CD4-positive, alpha-beta T cell (primary cell): ENCODE measurements around the gene TOPORS. TPM values are rescaled to one million over a fixed set of nuclear protein-coding genes. Genes with fewer than 3 reads are reported as not detected.
A peak's percentile ranks its signal among the peaks of the same experiment; 100 is the strongest.

Experiments
- ATAC-seq: fragments of 200-7000 bp; cut with Tn5 transposase; one replicate; pipeline ENCODE4 v1.10.0; 2022; ENCODE audit warnings: mild to moderate bottlenecking; ENCODE audit not compliant: poor library complexity
- CTCF ChIA-PET: fragments of 350-600 bp; sonication (Branson Sonifier 250); formaldehyde crosslinking; loops from one replicate; lab custom pipeline; 2021; ENCODE audit warnings: antibody characterized with exemption, inconsistent platforms; lab: Charles Lee
- POLR2A ChIA-PET: fragments of 350-600 bp; sonication (Branson Sonifier 250); formaldehyde crosslinking; loops from one replicate; lab custom pipeline; 2021; ENCODE audit warnings: antibody characterized with exemption, inconsistent platforms; lab: Charles Lee
- DNase-seq, 14 experiments: peaks; one replicate each; pipeline ENCODE4 v3.0.0-alpha.2; 2013 to 2020; ENCODE audit warnings: mixed read lengths in 2 of 14
- H3K27ac ChIP-seq, 2 donors: one replicate each; pipeline versions ENCODE4 v1.5.1 to v1.7.0; 2013; ENCODE audit warnings: low read length in 2 of 2, low read depth in 1 of 2, mild to moderate bottlenecking in 1 of 2
- H3K27me3 ChIP-seq, 2 experiments: 1 replicate in 1 of 2; 2 replicates in 1 of 2; pipeline versions ENCODE4 v1.6.1 to v1.7.0; 2013; ENCODE audit warnings: low read length in 2 of 2, control low read depth in 1 of 2, mild to moderate bottlenecking in 1 of 2, moderate library complexity in 1 of 2; ENCODE audit not compliant: insufficient read depth in 2 of 2, control insufficient read depth in 1 of 2
- H3K36me3 ChIP-seq: one replicate; pipeline ENCODE4 v1.6.1; 2013; ENCODE audit warnings: low read length, control low read depth; ENCODE audit not compliant: insufficient read depth
- H3K4me1 ChIP-seq: one replicate; pipeline ENCODE4 v1.6.1; 2013; ENCODE audit warnings: low read length, control low read depth; ENCODE audit not compliant: insufficient read depth
- H3K4me3 ChIP-seq: one replicate; pipeline ENCODE4 v1.5.1; 2013; ENCODE audit warnings: mild to moderate bottlenecking, low read length, moderate library complexity
- H3K9me3 ChIP-seq, 2 experiments: 1 replicate in 1 of 2; 2 replicates in 1 of 2; pipeline versions ENCODE4 v1.6.1 to v1.7.0; 2013; ENCODE audit warnings: low read length in 2 of 2, mild to moderate bottlenecking in 2 of 2, control low read depth in 1 of 2, moderate library complexity in 1 of 2; ENCODE audit not compliant: control insufficient read depth in 1 of 2, insufficient read depth in 1 of 2
- H3K27ac Mint-ChIP-seq: one replicate; pipeline ENCODE4 v1.8.0; 2020; ENCODE audit warnings: mixed read lengths
- H3K27me3 Mint-ChIP-seq: one replicate; pipeline ENCODE4 v1.8.0; 2021; ENCODE audit warnings: mixed read lengths
- H3K36me3 Mint-ChIP-seq: one replicate; pipeline ENCODE4 v1.8.0; 2021; ENCODE audit warnings: low read depth, mixed read lengths
- H3K4me1 Mint-ChIP-seq: one replicate; pipeline ENCODE4 v1.8.0; 2021; ENCODE audit warnings: low read depth, mixed read lengths
- H3K4me3 Mint-ChIP-seq: one replicate; pipeline ENCODE4 v1.8.0; 2020; ENCODE audit warnings: mild to moderate bottlenecking, mixed read lengths
- H3K9me3 Mint-ChIP-seq: one replicate; pipeline ENCODE4 v1.8.0; 2020; ENCODE audit warnings: mixed read lengths
- intact Hi-C, 2 experiments: fragments of 100-400 bp; cut with DNase I in 1 of 2; cut with micrococcal nuclease in 1 of 2; formaldehyde crosslinking; loops; one replicate each; pipeline versions ENCODE4 v1.15.1 to v1.9.0; 2023 to 2025; cut with DNase I, micrococcal nuclease
- total RNA-seq, 174 experiments: library from RNA in 2 of 174; stranded (reverse) in 2 of 174; gene quantifications; one replicate each; pipeline ENCODE4 v1.2.3 and lab custom pipeline; 2021 to 2026
- TF ChIP-seq, protein P1 (sequence below): fragments of 200-600 bp; IDR thresholded peaks from one replicate; pipeline ENCODE4 v1.8.0; 2022; ENCODE audit warnings: antibody characterized with exemption, mild to moderate bottlenecking

TOPORS gene
- total RNA-seq, 2 experiments from 2014 or later = 40.8 to 41.8 TPM

DNA sequence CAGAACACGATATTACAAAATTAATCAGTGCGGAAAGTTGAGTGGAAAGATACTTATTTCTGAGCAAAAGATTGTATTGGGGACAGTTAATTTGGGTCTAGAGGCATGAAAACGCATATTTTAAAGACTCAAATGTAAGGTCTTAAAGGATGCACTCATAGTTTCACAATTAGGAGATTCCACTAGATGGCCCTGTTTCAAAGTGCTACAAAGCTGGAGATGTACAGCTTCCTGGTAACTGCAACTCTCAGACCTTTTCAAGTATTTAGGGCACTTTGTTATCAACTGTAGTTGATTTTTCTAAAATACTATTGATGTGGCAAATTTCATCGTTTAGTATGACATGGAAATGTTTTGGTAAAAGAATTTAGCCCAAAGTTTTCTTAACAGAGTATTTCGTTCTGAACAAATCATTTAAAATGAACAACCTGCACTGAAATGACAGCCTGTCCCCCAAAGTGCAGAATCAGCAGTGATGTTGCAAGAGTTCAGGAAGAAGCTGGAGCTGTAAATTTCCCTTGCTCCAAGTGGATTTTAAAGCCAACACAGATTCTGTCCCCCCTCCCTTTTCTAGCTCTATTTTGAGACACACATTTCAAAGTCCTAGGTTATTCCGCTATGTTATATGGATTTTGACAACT, 36.8 kb upstream of the TOPORS start:
- intact Hi-C loops = loop anchor here in 1 of 2 experiments (10.0 kb wide), 1 partner anchor 636 kb away; no protein-coding TSS in a partner anchor
- POLR2A ChIA-PET = interaction anchor here (1.1 kb wide), 1 partner anchor 205 kb away, joined by 3 read pairs; the partner anchor contains the start of gene ACO1
- Histone ChIP-seq H3K36me3 (no peaks in the 10 kb centered on the region), H3K27ac (no peak overlapping the region), H3K4me3 (no peak overlapping the region), H3K4me1 (no peaks in the 10 kb centered on the region), H3K9me3 (no peaks in the 10 kb centered on the region), H3K27me3 (peaks cover 4 to 5% of the 10 kb centered on the region in 2 experiments)
- ATAC-seq = no peak
- no peak overlapping the region for H3K27ac Mint-ChIP-seq
- H3K9me3 Mint-ChIP-seq = no peaks in the 10 kb centered on the region
- DNase-seq = peak in 3 of 14 experiments; percentile 21 to 41 (median 38)
- H3K4me3 Mint-ChIP-seq = no peak overlapping the region
- H3K36me3 Mint-ChIP-seq = no peaks in the 10 kb centered on the region
- no peaks in the 10 kb centered on the region for H3K4me1 Mint-ChIP-seq
- TF ChIP-seq, protein P1, sequence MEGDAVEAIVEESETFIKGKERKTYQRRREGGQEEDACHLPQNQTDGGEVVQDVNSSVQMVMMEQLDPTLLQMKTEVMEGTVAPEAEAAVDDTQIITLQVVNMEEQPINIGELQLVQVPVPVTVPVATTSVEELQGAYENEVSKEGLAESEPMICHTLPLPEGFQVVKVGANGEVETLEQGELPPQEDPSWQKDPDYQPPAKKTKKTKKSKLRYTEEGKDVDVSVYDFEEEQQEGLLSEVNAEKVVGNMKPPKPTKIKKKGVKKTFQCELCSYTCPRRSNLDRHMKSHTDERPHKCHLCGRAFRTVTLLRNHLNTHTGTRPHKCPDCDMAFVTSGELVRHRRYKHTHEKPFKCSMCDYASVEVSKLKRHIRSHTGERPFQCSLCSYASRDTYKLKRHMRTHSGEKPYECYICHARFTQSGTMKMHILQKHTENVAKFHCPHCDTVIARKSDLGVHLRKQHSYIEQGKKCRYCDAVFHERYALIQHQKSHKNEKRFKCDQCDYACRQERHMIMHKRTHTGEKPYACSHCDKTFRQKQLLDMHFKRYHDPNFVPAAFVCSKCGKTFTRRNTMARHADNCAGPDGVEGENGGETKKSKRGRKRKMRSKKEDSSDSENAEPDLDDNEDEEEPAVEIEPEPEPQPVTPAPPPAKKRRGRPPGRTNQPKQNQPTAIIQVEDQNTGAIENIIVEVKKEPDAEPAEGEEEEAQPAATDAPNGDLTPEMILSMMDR = peak; percentile 14
- H3K27me3 Mint-ChIP-seq = peaks cover 50% of the 10 kb centered on the region
- CTCF ChIA-PET = interaction anchor here (0.5 to 1.6 kb wide), 5 partner anchors 9 to 457 kb away, joined by 3 read pairs; no protein-coding TSS in a partner anchor

DNA sequence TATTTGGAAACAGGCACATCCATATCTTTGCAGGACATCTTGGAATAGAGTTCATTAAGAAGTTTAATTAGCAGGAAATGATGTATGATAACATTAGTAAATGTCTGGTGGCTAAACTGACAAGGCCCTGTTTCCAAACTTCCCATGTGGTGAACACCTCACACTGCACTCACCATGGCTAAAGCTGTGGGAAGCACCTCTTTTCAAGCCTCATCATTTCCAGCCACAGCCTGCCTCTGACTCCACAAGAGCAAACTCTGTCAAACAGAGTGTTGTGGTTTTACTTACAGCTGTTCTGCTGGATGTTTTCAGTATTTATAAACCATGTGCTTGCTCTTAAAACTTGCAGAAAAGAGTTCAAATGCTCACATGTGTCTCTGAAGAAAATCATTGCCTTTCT, 35.5 kb upstream of the TOPORS start:
- TF ChIP-seq, protein P1 = no peak
- Mint-ChIP-seq H3K4me1 (no peaks in the 10 kb centered on the region), H3K27ac (no peak overlapping the region), H3K9me3 (no peaks in the 10 kb centered on the region), H3K4me3 (no peak overlapping the region), H3K36me3 (no peaks in the 10 kb centered on the region), H3K27me3 (peaks cover 53% of the 10 kb centered on the region)
- CTCF ChIA-PET = interaction anchor here (1.3 to 1.6 kb wide), 2 partner anchors 8 to 209 kb away, joined by 3 read pairs; no protein-coding TSS in a partner anchor
- H3K4me1 ChIP-seq = no peaks in the 10 kb centered on the region
- H3K27ac ChIP-seq = no peak overlapping the region
- H3K4me3 ChIP-seq = no peak overlapping the region
- H3K9me3 ChIP-seq = no peaks in the 10 kb centered on the region
- peaks cover 4 to 5% of the 10 kb centered on the region in 2 experiments for H3K27me3 ChIP-seq
- DNase-seq (no peak), ATAC-seq (no peak)
- POLR2A ChIA-PET = no interaction called here
- H3K36me3 ChIP-seq = no peaks in the 10 kb centered on the region
- intact Hi-C loops = loop anchor here in 1 of 2 experiments (10.0 kb wide), 1 partner anchor 637 kb away; no protein-coding TSS in a partner anchor

DNA sequence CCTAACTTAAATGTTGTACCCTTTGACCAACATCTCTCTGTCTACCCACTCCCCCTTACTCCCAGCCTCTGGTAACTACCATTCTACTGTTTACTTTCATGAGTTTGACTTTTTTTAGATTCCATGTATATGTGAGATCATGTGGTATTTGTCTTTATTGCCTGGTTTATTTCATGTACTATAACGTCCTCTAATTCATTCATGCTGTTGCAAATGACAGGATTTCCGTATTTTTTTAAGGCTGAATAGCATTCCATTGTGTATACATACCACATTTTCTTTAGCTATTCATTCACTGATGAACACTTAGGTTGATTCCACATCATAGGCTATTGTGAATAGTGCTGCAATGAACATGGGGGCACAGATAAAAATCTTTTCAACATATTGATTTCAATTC, 32.4 kb upstream of the TOPORS start:
- POLR2A ChIA-PET = no interaction called here
- Histone ChIP-seq H3K4me3 (no peak overlapping the region), H3K4me1 (no peaks in the 10 kb centered on the region), H3K9me3 (no peaks in the 10 kb centered on the region), H3K27me3 (peaks cover 0 to 5% of the 10 kb centered on the region in 2 experiments), H3K36me3 (no peaks in the 10 kb centered on the region), H3K27ac (no peak overlapping the region)
- H3K4me3 Mint-ChIP-seq = no peak overlapping the region
- no peaks in the 10 kb centered on the region for H3K36me3 Mint-ChIP-seq
- H3K9me3 Mint-ChIP-seq = no peaks in the 10 kb centered on the region
- intact Hi-C loops = loop anchor here (5.0 to 10.0 kb wide), 2 partner anchors 640 to 643 kb away; no protein-coding TSS in a partner anchor
- H3K27ac Mint-ChIP-seq = no peak overlapping the region
- TF ChIP-seq, protein P1 = no peak
- CTCF ChIA-PET = no interaction called here
- ATAC-seq = no peak
- DNase-seq = no peak
- H3K4me1 Mint-ChIP-seq = no peaks in the 10 kb centered on the region
- H3K27me3 Mint-ChIP-seq = peaks cover 45% of the 10 kb centered on the region
